Neural progenitor cell (in vitro differentiated cells): ENCODE data around the gene PSMC1.

ENCODE experiments used
- CTCF ChIP-seq: fragments of 200-600 bp; sonication (generic); IDR thresholded peaks from 2 replicates; pipeline ENCODE4 v1.5.1; 2017; ENCODE audit warnings: antibody characterized with exemption, mild to moderate bottlenecking
- EZH2phosphoT487 ChIP-seq: fragments of 200-600 bp; sonication (generic); IDR thresholded peaks from 2 replicates; pipeline ENCODE4 v1.6.1; 2017; ENCODE audit warnings: antibody characterized with exemption

GRCh38 chr14:90291699-90292098 is 35.3 kb downstream of the PSMC1 start:
- no peak for TF ChIP-seq CTCF
- no peak for TF ChIP-seq EZH2phosphoT487
